GM19372 (cell line): ENCODE data around the gene CLIC6.
"Not testable (repeated sequence)": the region's sequence is repeated elsewhere in the genome, so short reads cannot be mapped to it uniquely, and the experiment has no call there.

Source experiments
- ATAC-seq: cut with Tn5 transposase; IDR thresholded peaks from one replicate; pipeline ENCODE4 v1.9.1; 2021; ENCODE audit warnings: mild to moderate bottlenecking, low read depth, moderate library complexity; ENCODE audit not compliant: unreplicated experiment

Gene CLIC6

GRCh38 chr21:34690793-34691175, 22.0 kb downstream of the CLIC6 start:
- no peak for ATAC-seq

GRCh38 chr21:34691390-34692032, 22.7 kb downstream of the CLIC6 start:
- no peak for ATAC-seq

GRCh38 chr21:34692458-34693020, 23.7 kb downstream of the CLIC6 start:
- no peak for ATAC-seq

GRCh38 chr21:34693192-34693810, 24.5 kb downstream of the CLIC6 start:
- no peak for ATAC-seq

- ATAC-seq, result peak; percentile 72
Measured at GRCh38 chr21:34695434-34695833, 26.6 kb downstream of the CLIC6 start.

GRCh38 chr21:34696121-34696520, 27.3 kb downstream of the CLIC6 start:
- ATAC-seq, result no peak

GRCh38 chr21:34697826-34698225, 29.0 kb downstream of the CLIC6 start:
- no peak for ATAC-seq

GRCh38 chr21:34698270-34699015, 29.6 kb downstream of the CLIC6 start:
- no peak for ATAC-seq

- ATAC-seq, result no peak
Measured at GRCh38 chr21:34700605-34701004, 31.8 kb downstream of the CLIC6 start.

- no peak for ATAC-seq
Measured at GRCh38 chr21:34701726-34702125, 32.9 kb downstream of the CLIC6 start.

- no peak for ATAC-seq
Measured at GRCh38 chr21:34702341-34703170, 33.8 kb downstream of the CLIC6 start.

- no peak for ATAC-seq
Measured at GRCh38 chr21:34703571-34703970, 34.8 kb downstream of the CLIC6 start.

GRCh38 chr21:34704119-34704518, 35.3 kb downstream of the CLIC6 start:
- ATAC-seq, result no peak

- no peak for ATAC-seq
Measured at GRCh38 chr21:34705011-34705410, 36.2 kb downstream of the CLIC6 start.

GRCh38 chr21:34706337-34706736, 37.5 kb downstream of the CLIC6 start:
- no peak for ATAC-seq

- peak; percentile 95 for ATAC-seq
Measured at GRCh38 chr21:34707876-34708325, 39.1 kb downstream of the CLIC6 start.

GRCh38 chr21:34713621-34714020, 44.8 kb downstream of the CLIC6 start:
- no peak for ATAC-seq

- ATAC-seq, result no peak
Measured at GRCh38 chr21:34715518-34715917, 46.7 kb downstream of the CLIC6 start.

GRCh38 chr21:34715985-34716596, 47.3 kb downstream of the CLIC6 start:
- ATAC-seq, result no peak

- not testable (repeated sequence) for ATAC-seq
Measured at GRCh38 chr21:34718529-34718928, 49.7 kb downstream of the CLIC6 start.
